Loucy (cell line): Measurements from ENCODE around the gene SRD5A1.

Source experiments
- EZH2phosphoT487 ChIP-seq: fragments of 200-600 bp; IDR thresholded peaks from 2 replicates; pipeline ENCODE4 v1.6.1; 2018; ENCODE audit warnings: antibody characterized with exemption, mild to moderate bottlenecking, moderate library complexity, borderline replicate concordance
- TF ChIP-seq, protein P1 (sequence below): fragments of 200-600 bp; sonication (generic); conservative IDR thresholded peaks from 2 replicates; pipeline ENCODE4 v1.5.1; 2014; ENCODE audit warnings: mild to moderate bottlenecking, antibody characterized with exemption, low read length

DNA sequence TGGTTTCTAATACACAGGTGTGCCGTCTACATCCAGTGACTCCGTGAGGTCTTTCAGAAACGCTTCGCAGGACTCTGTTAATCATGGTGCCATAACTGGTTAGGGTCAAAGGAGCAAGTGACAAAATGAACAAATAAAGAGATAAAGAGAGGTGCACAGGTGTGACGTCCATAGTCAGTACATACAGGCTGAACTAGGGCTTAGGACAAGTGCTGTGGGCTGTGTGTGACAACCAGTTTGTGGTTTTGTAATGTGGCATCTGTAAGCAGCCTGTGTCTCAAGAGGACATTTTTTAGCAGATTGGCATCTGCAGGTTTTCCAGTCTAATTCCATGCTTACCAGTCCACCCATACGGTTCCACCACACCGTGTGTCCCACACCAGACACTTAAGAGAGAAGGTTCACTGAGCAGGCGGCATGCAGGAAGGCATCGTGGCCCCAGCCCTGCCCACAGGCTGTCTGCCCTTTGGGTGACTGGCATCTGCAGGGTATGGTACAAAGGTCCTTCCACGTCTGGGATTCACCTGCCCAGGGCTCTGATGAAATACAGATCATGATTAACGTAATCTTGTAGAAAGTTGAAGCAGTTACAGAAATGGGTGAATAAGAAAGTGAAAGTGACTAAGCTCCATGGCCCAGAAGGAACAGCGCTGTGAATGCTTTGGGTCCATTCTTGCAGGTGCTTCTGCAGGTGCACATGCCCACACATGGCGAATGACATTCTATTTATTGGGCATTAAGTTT, 26.9 kb downstream of the SRD5A1 start:
- TF ChIP-seq, protein P1, sequence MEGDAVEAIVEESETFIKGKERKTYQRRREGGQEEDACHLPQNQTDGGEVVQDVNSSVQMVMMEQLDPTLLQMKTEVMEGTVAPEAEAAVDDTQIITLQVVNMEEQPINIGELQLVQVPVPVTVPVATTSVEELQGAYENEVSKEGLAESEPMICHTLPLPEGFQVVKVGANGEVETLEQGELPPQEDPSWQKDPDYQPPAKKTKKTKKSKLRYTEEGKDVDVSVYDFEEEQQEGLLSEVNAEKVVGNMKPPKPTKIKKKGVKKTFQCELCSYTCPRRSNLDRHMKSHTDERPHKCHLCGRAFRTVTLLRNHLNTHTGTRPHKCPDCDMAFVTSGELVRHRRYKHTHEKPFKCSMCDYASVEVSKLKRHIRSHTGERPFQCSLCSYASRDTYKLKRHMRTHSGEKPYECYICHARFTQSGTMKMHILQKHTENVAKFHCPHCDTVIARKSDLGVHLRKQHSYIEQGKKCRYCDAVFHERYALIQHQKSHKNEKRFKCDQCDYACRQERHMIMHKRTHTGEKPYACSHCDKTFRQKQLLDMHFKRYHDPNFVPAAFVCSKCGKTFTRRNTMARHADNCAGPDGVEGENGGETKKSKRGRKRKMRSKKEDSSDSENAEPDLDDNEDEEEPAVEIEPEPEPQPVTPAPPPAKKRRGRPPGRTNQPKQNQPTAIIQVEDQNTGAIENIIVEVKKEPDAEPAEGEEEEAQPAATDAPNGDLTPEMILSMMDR = no peak
- TF ChIP-seq EZH2phosphoT487 = no peak
